Hepatocyte (in vitro differentiated cells): Measurements from ENCODE around the gene MFAP1. TPM values are rescaled to one million over a fixed set of nuclear protein-coding genes. Genes with fewer than 3 reads are reported as not detected.

Experiments
- DNase-seq: peaks from one replicate; pipeline ENCODE4 v3.0.0-alpha.2; 2016; ENCODE audit warnings: low spot score
- H2AFZ ChIP-seq: fragments of 200-600 bp; sonication (generic); 2 replicates; pipeline ENCODE4 v1.6.0; 2016; ENCODE audit warnings: antibody characterized with exemption, mild to moderate bottlenecking
- H3K27ac ChIP-seq: fragments of 200-600 bp; sonication (generic); 2 replicates; pipeline ENCODE4 v1.5.1; 2016; ENCODE audit warnings: mild to moderate bottlenecking
- H3K27me3 ChIP-seq: fragments of 200-600 bp; sonication (generic); 2 replicates; pipeline ENCODE4 v1.6.1; 2016
- H3K36me3 ChIP-seq: fragments of 200-600 bp; sonication (generic); replicated peaks from 2 replicates; pipeline ENCODE4 v1.5.1; 2016; ENCODE audit warnings: low read depth; ENCODE audit not compliant: insufficient read depth
- H3K4me1 ChIP-seq: fragments of 200-600 bp; sonication (generic); 2 replicates; pipeline ENCODE4 v1.5.1; 2016; ENCODE audit warnings: mild to moderate bottlenecking, moderate library complexity; ENCODE audit not compliant: insufficient read depth
- H3K4me2 ChIP-seq: fragments of 200-600 bp; sonication (generic); 2 replicates; pipeline ENCODE4 v1.6.0; 2016
- H3K4me3 ChIP-seq: fragments of 200-600 bp; sonication (generic); 2 replicates; pipeline ENCODE4 v1.5.1; 2016; ENCODE audit warnings: mild to moderate bottlenecking
- H3K79me2 ChIP-seq: fragments of 200-600 bp; sonication (generic); 2 replicates; pipeline ENCODE4 v1.6.0; 2017; ENCODE audit warnings: mild to moderate bottlenecking
- H3K9me2 ChIP-seq: fragments of 200-600 bp; sonication (generic); replicated peaks from 2 replicates; pipeline ENCODE4 v1.6.0; 2017; ENCODE audit warnings: mild to moderate bottlenecking; ENCODE audit not compliant: insufficient read depth
- H3K9me3 ChIP-seq: fragments of 200-600 bp; sonication (generic); 2 replicates; pipeline ENCODE4 v1.5.1; 2016; ENCODE audit warnings: low read depth, mild to moderate bottlenecking
- H4K20me1 ChIP-seq: fragments of 200-600 bp; sonication (generic); 2 replicates; pipeline ENCODE4 v1.6.0; 2016; ENCODE audit warnings: mild to moderate bottlenecking; ENCODE audit not compliant: insufficient read depth, poor library complexity, severe bottlenecking
- EZH2 ChIP-seq: fragments of 200-600 bp; sonication (generic); IDR thresholded peaks from 2 replicates; pipeline ENCODE4 v1.6.1; 2016; ENCODE audit warnings: antibody characterized with exemption, mild to moderate bottlenecking, borderline replicate concordance
- EZH2phosphoT487 ChIP-seq: fragments of 200-600 bp; sonication (generic); IDR thresholded peaks from one replicate; pipeline ENCODE4 v1.6.1; 2018; ENCODE audit warnings: antibody characterized with exemption, mild to moderate bottlenecking, low read depth, moderate library complexity; ENCODE audit not compliant: unreplicated experiment, severe bottlenecking
- WGBS: methylation state at CpG from one replicate; pipeline ENCODE4 v1.1.6; 2016; ENCODE audit warnings: low lambda C conversion rate; ENCODE audit errors: missing lambda C conversion rate; 5-methylcytosine and 5-hydroxymethylcytosine counted together
- polyA plus RNA-seq: library from polyadenylated mRNA; unstranded; fragments of >200 nt; fragmentation: Nextera tagmentation; extraction: Ambion mirVana; gene quantifications from 2 replicates; pipeline ENCODE4 v1.2.1, GENCODE V29; 2016
- total RNA-seq: library from RNA; depleted of rRNA; stranded (reverse); fragments of >200 nt; gene quantifications from 2 replicates; pipeline ENCODE4 v1.2.3, GENCODE V29; 2014
- TF ChIP-seq, protein P1 (sequence below): fragments of 200-600 bp; sonication (generic); IDR thresholded peaks from 2 replicates; pipeline ENCODE4 v1.5.1; 2016; ENCODE audit warnings: antibody characterized with exemption, mild to moderate bottlenecking; ENCODE audit not compliant: poor library complexity

Gene MFAP1
- total and polyA plus RNA-seq, 2 experiments from 2014 or later = 26.9 to 36.9 TPM

DNA sequence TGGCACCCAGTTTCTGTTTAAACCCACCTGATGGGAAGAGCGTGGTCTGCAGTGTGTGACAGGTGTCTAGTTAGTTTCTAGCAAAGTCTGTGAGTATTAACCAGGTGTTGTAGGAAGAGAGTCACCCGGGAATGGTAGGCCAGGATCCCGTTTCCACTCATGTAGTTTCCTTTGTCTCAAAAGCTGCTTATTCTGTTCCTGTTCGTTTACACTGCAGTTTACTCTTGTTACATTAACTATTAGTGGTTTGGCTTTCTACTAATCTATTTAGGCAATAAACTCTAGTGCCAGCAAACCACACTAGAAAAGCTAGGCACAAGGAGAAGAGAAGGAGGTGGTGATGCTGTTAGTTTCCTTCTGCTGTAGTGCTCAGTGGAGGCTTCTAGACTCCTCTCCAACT, 35.1 kb upstream of the MFAP1 start:
- Histone ChIP-seq H3K4me2 (no peak overlapping the region), H3K4me3 (no peak overlapping the region), H3K27me3 (no peaks in the 10 kb centered on the region), H3K36me3 (no peaks in the 10 kb centered on the region), H3K27ac (no peak overlapping the region), H4K20me1 (no peaks in the 10 kb centered on the region), H3K4me1 (no peaks in the 10 kb centered on the region), H2AFZ (no peak overlapping the region), H3K9me2 (no peaks in the 10 kb centered on the region), H3K9me3 (no peaks in the 10 kb centered on the region), H3K79me2 (no peaks in the 10 kb centered on the region)
- WGBS = 82% methylated on average over 4 of the region's 4 CpGs
- TF ChIP-seq EZH2phosphoT487 (no peak), EZH2 (no peak)
- TF ChIP-seq, protein P1, sequence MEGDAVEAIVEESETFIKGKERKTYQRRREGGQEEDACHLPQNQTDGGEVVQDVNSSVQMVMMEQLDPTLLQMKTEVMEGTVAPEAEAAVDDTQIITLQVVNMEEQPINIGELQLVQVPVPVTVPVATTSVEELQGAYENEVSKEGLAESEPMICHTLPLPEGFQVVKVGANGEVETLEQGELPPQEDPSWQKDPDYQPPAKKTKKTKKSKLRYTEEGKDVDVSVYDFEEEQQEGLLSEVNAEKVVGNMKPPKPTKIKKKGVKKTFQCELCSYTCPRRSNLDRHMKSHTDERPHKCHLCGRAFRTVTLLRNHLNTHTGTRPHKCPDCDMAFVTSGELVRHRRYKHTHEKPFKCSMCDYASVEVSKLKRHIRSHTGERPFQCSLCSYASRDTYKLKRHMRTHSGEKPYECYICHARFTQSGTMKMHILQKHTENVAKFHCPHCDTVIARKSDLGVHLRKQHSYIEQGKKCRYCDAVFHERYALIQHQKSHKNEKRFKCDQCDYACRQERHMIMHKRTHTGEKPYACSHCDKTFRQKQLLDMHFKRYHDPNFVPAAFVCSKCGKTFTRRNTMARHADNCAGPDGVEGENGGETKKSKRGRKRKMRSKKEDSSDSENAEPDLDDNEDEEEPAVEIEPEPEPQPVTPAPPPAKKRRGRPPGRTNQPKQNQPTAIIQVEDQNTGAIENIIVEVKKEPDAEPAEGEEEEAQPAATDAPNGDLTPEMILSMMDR = no peak
- DNase-seq = no peak

DNA sequence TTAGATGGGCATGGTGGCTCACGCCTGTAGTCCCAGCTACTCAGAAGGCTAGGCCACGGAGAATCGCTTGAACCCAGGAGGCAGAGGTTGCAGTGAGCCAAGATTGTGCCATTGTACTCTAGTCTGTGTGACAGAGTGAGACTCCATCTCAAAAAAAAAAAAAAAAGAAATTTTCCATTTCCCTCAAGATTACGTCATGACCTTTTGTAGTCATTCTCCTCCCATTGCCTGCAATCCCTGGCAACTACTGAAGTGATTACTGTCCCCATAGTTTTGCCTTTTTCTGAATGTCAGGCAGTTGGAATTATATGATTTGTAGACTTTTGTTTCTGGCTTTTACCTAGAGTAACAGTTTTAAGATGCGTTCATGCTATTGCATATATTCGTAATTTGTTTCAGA, 30.3 kb upstream of the MFAP1 start:
- WGBS = 96% methylated on average over 6 of the region's 6 CpGs
- no peak overlapping the region for H3K27ac ChIP-seq

DNA sequence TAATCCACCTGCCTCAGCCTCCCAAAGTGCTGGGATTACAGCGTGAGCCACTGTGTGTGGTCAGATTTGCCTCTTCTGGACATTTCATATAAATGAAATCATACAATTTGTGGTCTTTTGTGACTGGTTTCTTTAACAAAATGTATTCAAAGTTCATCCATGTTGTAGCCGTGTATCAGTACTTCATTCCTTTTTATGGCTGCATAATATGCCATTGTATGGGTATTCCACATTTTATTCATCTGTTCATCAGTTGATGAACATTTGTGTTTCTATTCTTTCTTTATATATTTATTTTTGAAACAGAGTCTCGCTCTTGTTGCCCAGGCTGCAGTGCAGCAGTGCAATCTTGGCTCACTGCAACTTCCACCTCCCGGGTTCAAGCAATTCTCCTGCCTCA, 28.1 kb upstream of the MFAP1 start:
- TF ChIP-seq EZH2 (no peak), EZH2phosphoT487 (no peak)
- TF ChIP-seq, protein P1 = no peak
- no peaks in the 10 kb centered on the region for H3K36me3 ChIP-seq
- no peaks in the 10 kb centered on the region for H3K27me3 ChIP-seq
- H3K4me1 ChIP-seq = no peaks in the 10 kb centered on the region
- H2AFZ ChIP-seq = no peak overlapping the region
- no peaks in the 10 kb centered on the region for H3K9me3 ChIP-seq
- H3K27ac ChIP-seq = no peak overlapping the region
- no peaks in the 10 kb centered on the region for H3K9me2 ChIP-seq
- DNase-seq = no peak
- no peak overlapping the region for H3K4me3 ChIP-seq
- no peak overlapping the region for H3K4me2 ChIP-seq
- 96% methylated on average over 4 of the region's 4 CpGs for WGBS
- no peaks in the 10 kb centered on the region for H4K20me1 ChIP-seq
- H3K79me2 ChIP-seq = no peaks in the 10 kb centered on the region

More for the DNA sequence above, 30.3 kb upstream of the MFAP1 start:
- H3K27me3 ChIP-seq = no peaks in the 10 kb centered on the region
- no peaks in the 10 kb centered on the region for H3K9me2 ChIP-seq
- H3K4me3 ChIP-seq = no peak overlapping the region
- H3K4me1 ChIP-seq = no peaks in the 10 kb centered on the region
- no peaks in the 10 kb centered on the region for H4K20me1 ChIP-seq
- no peaks in the 10 kb centered on the region for H3K79me2 ChIP-seq
- TF ChIP-seq EZH2phosphoT487 = no peak
- TF ChIP-seq EZH2 = no peak
- TF ChIP-seq, protein P1 = no peak
- no peak for DNase-seq
- no peaks in the 10 kb centered on the region for H3K36me3 ChIP-seq
- H3K9me3 ChIP-seq = no peaks in the 10 kb centered on the region
- H3K4me2 ChIP-seq = no peak overlapping the region
- H2AFZ ChIP-seq = no peak overlapping the region

DNA sequence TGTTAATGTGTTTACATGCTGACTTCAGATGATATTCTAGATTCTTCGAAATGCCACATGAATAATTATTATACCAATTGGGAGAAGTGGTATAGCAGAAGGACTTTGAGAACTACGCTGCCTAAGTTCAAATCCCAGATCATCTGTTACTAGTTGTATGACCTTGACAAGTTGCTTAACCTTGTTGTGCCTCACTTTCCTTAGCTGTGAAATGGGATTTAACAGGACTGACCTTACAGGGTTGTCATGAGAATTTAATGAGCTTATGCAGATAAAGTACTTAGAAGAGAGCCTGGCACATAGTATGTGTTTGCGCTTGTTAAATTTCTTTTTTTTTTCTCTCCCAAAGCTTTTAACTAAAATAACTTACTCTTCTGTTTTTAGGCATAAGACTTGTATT, 26.8 kb upstream of the MFAP1 start:
- no peaks in the 10 kb centered on the region for H3K9me2 ChIP-seq
- DNase-seq = no peak
- no peak overlapping the region for H3K4me3 ChIP-seq
- H3K4me2 ChIP-seq = no peak overlapping the region
- no peak for TF ChIP-seq EZH2phosphoT487
- TF ChIP-seq EZH2 = no peak
- TF ChIP-seq, protein P1 = no peak
- H2AFZ ChIP-seq = no peak overlapping the region
- WGBS = 100% methylated on average over 3 of the region's 3 CpGs
- no peaks in the 10 kb centered on the region for H3K4me1 ChIP-seq
- no peaks in the 10 kb centered on the region for H3K9me3 ChIP-seq
- no peaks in the 10 kb centered on the region for H3K27me3 ChIP-seq
- no peak overlapping the region for H3K27ac ChIP-seq
- H3K79me2 ChIP-seq = no peaks in the 10 kb centered on the region
- no peaks in the 10 kb centered on the region for H3K36me3 ChIP-seq
- H4K20me1 ChIP-seq = no peaks in the 10 kb centered on the region
